ENCODE data around the gene NCL. TPM values are rescaled to one million over a fixed set of nuclear protein-coding genes. Genes with fewer than 3 reads are reported as not detected.
"Not testable (repeated sequence)": the region's sequence is repeated elsewhere in the genome, so short reads cannot be mapped to it uniquely, and the experiment has no call there.

NCL gene
- total RNA-seq, 1 donor from 2014 or later, result 512 TPM

DNA sequence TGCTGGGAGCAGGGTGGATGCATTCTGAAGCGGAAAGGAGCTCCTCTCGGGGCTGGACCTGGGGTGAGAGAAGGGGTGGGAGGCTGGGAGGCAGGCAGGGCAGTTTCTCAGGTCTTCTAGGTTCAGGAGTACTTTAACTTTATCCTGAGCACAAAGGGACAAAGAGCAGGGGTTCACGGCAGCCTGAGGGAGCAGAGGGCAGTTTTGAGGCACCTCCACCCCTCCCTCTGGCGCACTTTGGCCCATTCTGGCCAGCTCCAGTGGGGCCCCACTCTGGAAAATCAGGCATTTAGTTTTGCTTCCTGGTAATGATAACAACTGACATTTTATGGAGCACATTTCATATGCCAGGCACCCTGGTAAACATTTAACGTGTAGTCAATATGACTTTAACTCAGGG lies 54.5 kb downstream of the NCL start:
- DNase-seq (ENCODE audit: low spot score), result no peak

DNA sequence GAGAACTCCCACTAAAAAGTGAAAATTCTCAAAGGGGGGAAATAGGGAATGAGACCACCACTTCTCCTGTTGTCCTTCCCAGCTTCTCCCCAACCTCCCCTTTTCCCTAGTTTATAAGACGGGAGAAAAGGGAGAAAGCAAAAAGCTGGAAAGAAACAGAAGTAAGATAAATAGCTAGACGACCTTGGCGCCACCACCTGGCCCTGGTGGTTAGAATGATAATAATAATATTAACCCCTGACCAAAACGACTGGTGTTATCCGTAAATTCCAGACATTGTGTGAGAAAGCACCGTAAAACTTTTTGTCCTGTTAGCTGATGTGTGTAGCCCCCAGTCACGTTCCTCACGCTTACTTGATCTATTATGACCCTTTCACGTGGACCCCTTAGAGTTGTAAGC lies 56.0 kb downstream of the NCL start:
- DNase-seq (ENCODE audit: low spot score), result not testable (repeated sequence)

DNA sequence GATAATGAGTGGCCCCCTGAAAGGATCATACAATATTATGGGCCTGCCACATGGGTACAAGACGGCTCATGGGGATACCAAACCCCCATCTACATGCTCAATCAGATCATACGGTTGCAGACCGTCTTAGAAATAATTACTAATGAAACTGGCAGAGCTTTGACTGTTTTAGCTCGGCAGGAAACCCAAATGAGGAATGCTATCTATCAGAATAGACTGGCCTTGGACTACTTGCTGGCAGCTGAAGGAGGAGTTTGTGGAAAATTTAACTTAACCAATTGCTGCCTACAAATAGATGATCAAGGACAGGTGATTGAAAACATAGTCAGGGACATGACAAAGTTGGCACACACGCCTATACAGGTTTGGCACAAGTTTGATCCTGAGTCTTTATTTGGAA lies 56.6 kb downstream of the NCL start:
- not testable (repeated sequence) for DNase-seq (ENCODE audit: low spot score)

DNA sequence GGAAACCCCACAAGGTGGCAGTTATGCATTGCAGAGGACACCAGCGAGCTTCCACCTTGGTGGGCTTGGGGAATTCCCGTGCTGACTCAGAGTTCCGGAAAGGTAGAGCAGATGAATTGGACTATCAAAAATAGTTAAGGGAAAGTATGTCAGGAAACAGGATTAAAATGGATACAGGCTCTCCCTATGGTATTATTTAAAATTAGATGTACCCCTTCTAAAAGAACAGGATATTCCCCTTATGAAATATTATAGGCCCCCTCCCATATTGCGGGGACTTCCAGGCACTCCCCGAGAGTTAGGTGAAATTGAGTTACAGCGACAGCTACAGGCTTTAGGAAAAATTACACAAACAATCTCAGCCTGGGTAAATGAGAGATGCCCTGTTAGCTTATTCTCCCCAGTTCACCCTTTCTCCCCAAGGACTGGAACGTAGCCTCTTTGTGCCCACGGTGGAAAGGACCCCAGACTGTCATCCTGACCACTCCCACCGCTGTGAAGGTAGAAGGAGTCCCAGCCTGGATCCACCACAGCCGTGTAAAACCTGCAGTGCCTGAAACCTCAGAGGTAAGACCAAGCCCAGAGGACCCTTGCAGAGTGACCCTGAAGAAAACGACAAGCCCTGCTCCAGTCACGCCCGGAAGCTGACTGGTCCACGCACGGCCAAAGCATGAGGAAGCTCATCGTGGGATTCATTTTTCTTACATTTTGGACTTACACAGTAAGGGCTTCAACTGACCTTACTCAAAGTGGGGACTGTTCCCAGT lies 58.5 kb downstream of the NCL start:
- DNase-seq (ENCODE audit: low spot score), result not testable (repeated sequence)

DNA sequence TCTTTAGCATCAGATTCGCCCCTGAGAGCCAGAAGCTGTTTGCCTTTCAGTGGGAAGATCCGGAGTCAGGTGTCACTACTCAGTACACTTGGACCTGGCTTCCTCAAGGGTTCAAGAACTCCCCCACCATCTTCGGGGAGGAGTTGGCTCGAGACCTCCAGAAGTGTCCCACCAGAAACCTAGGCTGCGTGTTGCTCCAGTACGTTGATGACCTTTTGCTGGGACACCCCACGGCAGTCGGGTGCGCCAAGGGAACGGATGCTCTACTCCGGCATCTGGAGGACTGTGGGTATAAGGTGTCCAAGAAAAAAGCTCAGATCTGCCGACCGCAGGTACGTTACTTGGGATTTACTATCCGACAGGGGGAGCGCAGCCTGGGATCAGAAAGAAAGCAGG lies 60.1 kb downstream of the NCL start:
- not testable (repeated sequence) for DNase-seq (ENCODE audit: low spot score)

Other genes starting within 250 kb of the NCL start
- 3.9 TPM for gene B3GNT7, start 68.8 kb downstream of the NCL start, total RNA-seq
- 1.4 TPM for gene NMUR1, start 66.0 kb upstream of the NCL start, total RNA-seq
- gene TEX44, start 128.4 kb upstream of the NCL start, total RNA-seq, result not detected
- 790 TPM for gene PTMA, start 244.0 kb upstream of the NCL start, total RNA-seq